ENCODE data around the gene C3orf20. TPM values are rescaled to one million over a fixed set of nuclear protein-coding genes. Genes with fewer than 3 reads are reported as not detected.

Gene C3orf20
- total and polyA plus RNA-seq, 9 of the 15 experiments (the other 6 are each of a cell fraction or from before 2014, with no cell fraction given), result 0.04 TPM; not detected in 8

GRCh38 chr3:14717307-14717706 lies 42.4 kb downstream of the C3orf20 start:
- intact Hi-C loops (cut with micrococcal nuclease), result no loop called here
- Histone ChIP-seq H3K4me2 (ENCODE audit: insufficient read depth, low read length) (no peak overlapping the region), H3K9me3 (replicated peaks; ENCODE audit: control insufficient read depth, insufficient read depth, low read depth, low read length) (no peaks in the 10 kb centered on the region), H3K36me3 (ENCODE audit: control insufficient read depth, insufficient read depth, low read length) (no peaks in the 10 kb centered on the region), H2AFZ (ENCODE audit: low read depth, low read length) (no peak overlapping the region), H3K27ac (ENCODE audit: extremely low read depth, low read depth, low read length) (no peak overlapping the region), H4K20me1 (replicated peaks; ENCODE audit: control insufficient read depth, insufficient read depth, low read length) (no peaks in the 10 kb centered on the region), H3K79me2 (ENCODE audit: control insufficient read depth, insufficient read depth, low read length) (no peaks in the 10 kb centered on the region), H3K4me3 (no peak overlapping the region), H3K9me1 (ENCODE audit: control insufficient read depth, insufficient read depth, low read length) (no peaks in the 10 kb centered on the region), H3K27me3 (ENCODE audit: control insufficient read depth in 2 of 2, insufficient read depth in 2 of 2, low read length in 2 of 2) (peaks cover 4 to 17% of the 10 kb centered on the region in 2 experiments; a peak in 4 of 5 replicates), H3K4me1 (replicated peaks in 1 of 2; ENCODE audit: control insufficient read depth in 2 of 2, insufficient read depth in 2 of 2, low read length in 2 of 2) (no peaks in the 10 kb centered on the region), H3K9ac (ENCODE audit: insufficient read depth in 1 of 2, low read depth in 2 of 2, low read length in 2 of 2) (no peak overlapping the region)
- ATAC-seq (no peak), FAIRE-seq (no peak), DNase-seq (ENCODE audit: extremely low read depth in 1 of 4, low spot score in 3 of 4) (peak in 1 of 4 experiments; percentile 3)
- peak in 1 of 3 experiments; percentile 3; a peak in 1 of 6 replicates for TF ChIP-seq CTCF (IDR thresholded peaks at IDR 0.05 in 2 of 3, conservative IDR thresholded peaks at IDR 0.05 in 1 of 3; ENCODE audit: insufficient read depth in 2 of 3, low read depth in 1 of 3, low read length in 3 of 3)
- no peak for TF ChIP-seq KAT7 (CRISPR knock-in tag; IDR thresholded peaks at IDR 0.05; ENCODE audit: borderline replicate concordance)
- ChIA-PET CTCF (ENCODE audit: low intra/inter-chr PET ratio) (no interaction called here), POLR2A (no interaction called here)
- no TSS peak for BruUV-seq (replicated peaks)
- WGBS (ENCODE audit: insufficient coverage, low coverage, missing lambda C conversion rate), result 0% methylated on average over 1 of the region's 1 CpG
- in situ Hi-C loops (cut with MboI), result no loop called here

- DNase-seq (ENCODE audit: extremely low read depth in 1 of 4, low spot score in 3 of 4) (no peak), FAIRE-seq (peak; percentile 29), ATAC-seq (no peak)
- H3K9me1 ChIP-seq (ENCODE audit: control insufficient read depth, insufficient read depth, low read length), result no peaks in the 10 kb centered on the region
- no peak overlapping the region for H2AFZ ChIP-seq (ENCODE audit: low read depth, low read length)
- H3K27me3 ChIP-seq (ENCODE audit: control insufficient read depth in 2 of 2, insufficient read depth in 2 of 2, low read length in 2 of 2), result peaks cover 4 to 17% of the 10 kb centered on the region in 2 experiments; a peak in 4 of 5 replicates
- BruUV-seq (replicated peaks), result no TSS peak
- no peaks in the 10 kb centered on the region for H3K9me3 ChIP-seq (replicated peaks; ENCODE audit: control insufficient read depth, insufficient read depth, low read depth, low read length)
- H3K9ac ChIP-seq (ENCODE audit: insufficient read depth in 1 of 2, low read depth in 2 of 2, low read length in 2 of 2), result no peak overlapping the region
- H3K4me2 ChIP-seq (ENCODE audit: insufficient read depth, low read length), result no peak overlapping the region
- no peaks in the 10 kb centered on the region for H3K79me2 ChIP-seq (ENCODE audit: control insufficient read depth, insufficient read depth, low read length)
- H3K4me1 ChIP-seq (replicated peaks in 1 of 2; ENCODE audit: control insufficient read depth in 2 of 2, insufficient read depth in 2 of 2, low read length in 2 of 2), result no peaks in the 10 kb centered on the region
- no peaks in the 10 kb centered on the region for H3K36me3 ChIP-seq (ENCODE audit: control insufficient read depth, insufficient read depth, low read length)
- intact Hi-C loops (cut with micrococcal nuclease) (no loop called here), in situ Hi-C loops (cut with MboI) (no loop called here)
- no peaks in the 10 kb centered on the region for H4K20me1 ChIP-seq (replicated peaks; ENCODE audit: control insufficient read depth, insufficient read depth, low read length)
- CTCF ChIA-PET (ENCODE audit: low intra/inter-chr PET ratio), result no interaction called here
- POLR2A ChIA-PET, result no interaction called here
- H3K4me3 ChIP-seq, result no peak overlapping the region
- H3K27ac ChIP-seq (ENCODE audit: extremely low read depth, low read depth, low read length), result no peak overlapping the region
- WGBS (ENCODE audit: insufficient coverage, low coverage, missing lambda C conversion rate), result 2% methylated on average over 2 of the region's 2 CpGs
- no peak for TF ChIP-seq ZNF431 (CRISPR knock-in tag; IDR thresholded peaks at IDR 0.05)
- no peak for TF ChIP-seq ZNF3 (CRISPR knock-in tag; IDR thresholded peaks at IDR 0.05)
- no peak for TF ChIP-seq ZNF507 (tag; conservative IDR thresholded peaks at IDR 0.05)
- TF ChIP-seq ZNF830 (CRISPR knock-in tag; IDR thresholded peaks at IDR 0.05), result no peak
- no peak for TF ChIP-seq THAP12 (CRISPR knock-in tag; IDR thresholded peaks at IDR 0.05)
- no peak for TF ChIP-seq HDAC6 (IDR thresholded peaks at IDR 0.05; ENCODE audit: low read depth, low read length)
- no peak for TF ChIP-seq JUNB (CRISPR knock-in tag; conservative IDR thresholded peaks at IDR 0.05)
- TF ChIP-seq HDAC2 (IDR thresholded peaks at IDR 0.05), result no peak
- no peak for TF ChIP-seq MAZ (CRISPR knock-in tag; conservative IDR thresholded peaks at IDR 0.05 in 1 of 2, IDR thresholded peaks at IDR 0.05 in 1 of 2)
- no peak for TF ChIP-seq DDX20 (tag; IDR thresholded peaks at IDR 0.05; ENCODE audit: low read depth)
- TF ChIP-seq ZNF79 (CRISPR knock-in tag; IDR thresholded peaks at IDR 0.05; ENCODE audit: low read depth), result no peak
Measured at GRCh38 chr3:14718539-14718938, 43.6 kb downstream of the C3orf20 start.
